Thoracic aorta (tissue), 2 donors: Measurements from ENCODE around the gene SPPL2C. TPM values are rescaled to one million over a fixed set of nuclear protein-coding genes. Genes with fewer than 3 reads are reported as not detected.

Experiments
- ATAC-seq: fragments of 150-250 bp; one replicate; pipeline ENCODE4 v1.8.0; 2017; ENCODE audit warnings: low read depth; ENCODE audit not compliant: insufficient number of reproducible peaks, low FRiP score
- DNase-seq: peaks from one replicate; pipeline ENCODE4 v3.0.0-alpha.2; 2020; ENCODE audit warnings: low spot score
- H3K27ac ChIP-seq, 2 donors: fragments of 200-600 bp; sonication (generic); 1 replicate in 1 of 2; 2 replicates in 1 of 2; pipeline ENCODE4 v1.5.1; 2016; ENCODE audit warnings: mild to moderate bottlenecking in 2 of 2, moderate library complexity in 2 of 2
- H3K27me3 ChIP-seq: fragments of 200-600 bp; sonication (generic); replicated peaks from 2 replicates; pipeline ENCODE4 v1.6.0; 2016; ENCODE audit warnings: mild to moderate bottlenecking; ENCODE audit not compliant: insufficient read depth
- H3K36me3 ChIP-seq: fragments of 200-600 bp; sonication (generic); one replicate; pipeline ENCODE4 v1.5.1; 2016
- H3K4me1 ChIP-seq, 2 donors: fragments of 200-600 bp; sonication (generic); 1 replicate in 1 of 2; 2 replicates in 1 of 2; pipeline versions ENCODE4 v1.5.1 to v1.6.0; 2016; ENCODE audit warnings: low read depth in 2 of 2, mild to moderate bottlenecking in 1 of 2; ENCODE audit not compliant: control insufficient read depth in 1 of 2
- H3K4me3 ChIP-seq: fragments of 200-600 bp; sonication (generic); 2 replicates; pipeline ENCODE4 v1.5.1; 2016; ENCODE audit warnings: mild to moderate bottlenecking
- H3K9me3 ChIP-seq: fragments of 200-600 bp; sonication (generic); 2 replicates; pipeline ENCODE4 v1.5.1; 2016
- CTCF ChIP-seq: fragments of 200-600 bp; sonication (generic); IDR thresholded peaks from one replicate; pipeline ENCODE4 v1.5.1; 2019; ENCODE audit warnings: antibody characterized with exemption
- total RNA-seq, 2 donors: library from RNA; depleted of rRNA; stranded (reverse); fragments of >200 nt; gene quantifications; one replicate each; pipeline versions ENCODE4 v1.1.0 to v1.2.3, GENCODE V29; 2016

The SPPL2C gene
- total RNA-seq, 2 donors from 2014 or later: not detected

GRCh38 chr17:45828582-45829133 is 16.0 kb upstream of the SPPL2C start:
- ATAC-seq (no peak), DNase-seq (no peak)
- TF ChIP-seq CTCF: no peak
- no peaks in the 10 kb centered on the region for H3K27me3 ChIP-seq
- no peak overlapping the region for H3K27ac ChIP-seq
- H3K9me3 ChIP-seq: no peaks in the 10 kb centered on the region
- no peaks in the 10 kb centered on the region for H3K36me3 ChIP-seq
- no peaks in the 10 kb centered on the region for H3K4me1 ChIP-seq
- no peak overlapping the region for H3K4me3 ChIP-seq

DNA sequence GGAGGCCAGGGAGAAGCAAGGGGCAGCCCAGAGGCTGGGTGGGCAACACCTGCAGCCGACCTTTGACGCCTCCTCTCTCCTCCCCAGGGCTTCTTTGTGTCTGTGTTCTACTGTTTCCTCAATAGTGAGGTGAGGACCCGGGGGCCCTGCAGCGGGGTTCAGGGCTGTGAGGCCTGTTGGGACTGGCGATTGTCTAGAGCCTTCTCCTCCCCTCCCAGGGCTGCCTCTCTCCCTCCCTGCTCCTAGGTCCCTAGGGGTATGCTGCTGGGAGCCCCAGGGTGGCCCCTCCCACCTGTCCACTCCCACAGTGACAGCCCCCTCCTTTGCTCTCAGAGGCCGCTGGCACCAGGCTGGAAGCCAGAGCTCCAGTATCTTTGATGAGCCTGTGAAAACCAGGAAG is 10.8 kb upstream of the SPPL2C start:
- no peak overlapping the region for H3K27ac ChIP-seq
- ATAC-seq: no peak
- H3K4me3 ChIP-seq: no peak overlapping the region
- no peak for TF ChIP-seq CTCF
- no peaks in the 10 kb centered on the region for H3K9me3 ChIP-seq
- H3K36me3 ChIP-seq: no peaks in the 10 kb centered on the region
- no peaks in the 10 kb centered on the region for H3K4me1 ChIP-seq
- H3K27me3 ChIP-seq: no peaks in the 10 kb centered on the region
- no peak for DNase-seq

DNA sequence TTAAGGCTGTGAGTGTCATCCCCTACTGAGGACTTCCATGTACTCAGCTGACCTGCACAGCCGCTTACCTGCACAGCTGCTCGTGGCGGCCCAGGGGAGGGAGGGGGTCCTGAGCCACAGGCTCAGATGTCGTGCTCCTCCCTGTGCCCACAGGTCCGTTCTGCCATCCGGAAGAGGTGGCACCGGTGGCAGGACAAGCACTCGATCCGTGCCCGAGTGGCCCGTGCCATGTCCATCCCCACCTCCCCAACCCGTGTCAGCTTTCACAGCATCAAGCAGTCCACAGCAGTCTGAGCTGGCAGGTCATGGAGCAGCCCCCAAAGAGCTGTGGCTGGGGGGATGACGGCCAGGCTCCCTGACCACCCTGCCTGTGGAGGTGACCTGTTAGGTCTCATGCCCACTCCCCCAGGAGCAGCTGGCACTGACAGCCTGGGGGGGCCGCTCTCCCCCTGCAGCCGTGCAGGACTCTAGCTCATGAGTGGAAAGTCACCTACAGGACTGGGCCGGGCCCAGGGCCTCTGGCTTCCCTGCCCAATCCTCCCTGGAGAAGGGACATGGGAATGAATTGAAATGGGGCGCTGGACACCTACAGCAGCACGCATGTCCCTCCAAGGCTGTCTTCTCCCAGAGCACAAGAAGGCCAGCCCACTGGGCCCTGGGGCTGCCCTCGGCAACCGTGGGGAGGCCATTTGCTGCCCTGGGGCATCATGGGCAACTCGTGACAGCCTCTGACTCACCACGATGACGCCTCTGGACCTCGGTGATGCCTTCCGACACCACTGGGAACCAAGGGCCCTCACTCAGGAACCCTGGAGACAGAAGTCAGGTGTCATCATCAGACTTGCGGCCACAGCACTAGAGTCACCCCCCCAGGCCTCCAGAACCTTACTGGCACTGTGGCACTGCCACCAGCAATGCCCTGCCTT is 9.9 kb upstream of the SPPL2C start:
- no peaks in the 10 kb centered on the region for H3K27me3 ChIP-seq
- H3K4me3 ChIP-seq: no peak overlapping the region
- no peak for ATAC-seq
- no peak overlapping the region for H3K27ac ChIP-seq
- H3K9me3 ChIP-seq: no peaks in the 10 kb centered on the region
- H3K36me3 ChIP-seq: no peaks in the 10 kb centered on the region
- no peak for DNase-seq
- no peak for TF ChIP-seq CTCF
- H3K4me1 ChIP-seq: no peaks in the 10 kb centered on the region

- ATAC-seq (no peak), DNase-seq (no peak)
- H3K36me3 ChIP-seq: no peaks in the 10 kb centered on the region
- no peaks in the 10 kb centered on the region for H3K9me3 ChIP-seq
- no peaks in the 10 kb centered on the region for H3K4me1 ChIP-seq
- no peak for TF ChIP-seq CTCF
- no peak overlapping the region for H3K4me3 ChIP-seq
- H3K27ac ChIP-seq: no peak overlapping the region
- H3K27me3 ChIP-seq: no peaks in the 10 kb centered on the region
These were observed 9.2 kb upstream of the SPPL2C start for GRCh38 chr17:45835481-45835880.
